NCI-H510A treated with DMSO at 0.1 percent for 48 hours (cell line): ENCODE measurements around the gene PPM1A.
A peak's percentile ranks its signal among the peaks of the same experiment; 100 is the strongest.

Source experiments
- DNase-seq: peaks from one replicate; lab custom pipeline; 2025; lab: John Stamatoyannopoulos, UW

The PPM1A gene

GRCh38 chr14:60323199-60323896 is 74.3 kb downstream of the PPM1A start:
- DNase-seq, result no peak

DNA sequence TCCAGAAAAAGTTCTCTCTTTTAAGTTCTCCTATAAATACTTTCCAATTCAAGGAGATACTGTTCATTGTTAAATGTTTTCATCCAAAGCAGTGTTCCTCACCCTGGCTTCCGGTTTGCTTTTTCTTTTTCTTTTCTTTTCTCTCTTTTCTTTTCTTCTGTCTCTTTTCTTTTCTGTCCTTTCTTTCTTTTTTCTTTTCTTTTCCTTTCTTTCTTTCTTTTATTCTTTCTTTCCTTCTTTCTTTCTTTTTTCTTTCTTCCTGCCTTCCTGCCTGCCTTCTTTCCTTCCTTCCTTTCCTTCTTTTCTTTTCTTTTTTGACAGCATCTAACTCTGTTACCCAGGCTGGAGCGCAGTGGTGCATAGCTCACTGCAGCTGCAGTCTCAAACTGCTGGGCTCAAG is 75.8 kb downstream of the PPM1A start:
- no peak for DNase-seq

- DNase-seq, result no peak
Observed at GRCh38 chr14:60326274-60326673, 77.3 kb downstream of the PPM1A start.

DNA sequence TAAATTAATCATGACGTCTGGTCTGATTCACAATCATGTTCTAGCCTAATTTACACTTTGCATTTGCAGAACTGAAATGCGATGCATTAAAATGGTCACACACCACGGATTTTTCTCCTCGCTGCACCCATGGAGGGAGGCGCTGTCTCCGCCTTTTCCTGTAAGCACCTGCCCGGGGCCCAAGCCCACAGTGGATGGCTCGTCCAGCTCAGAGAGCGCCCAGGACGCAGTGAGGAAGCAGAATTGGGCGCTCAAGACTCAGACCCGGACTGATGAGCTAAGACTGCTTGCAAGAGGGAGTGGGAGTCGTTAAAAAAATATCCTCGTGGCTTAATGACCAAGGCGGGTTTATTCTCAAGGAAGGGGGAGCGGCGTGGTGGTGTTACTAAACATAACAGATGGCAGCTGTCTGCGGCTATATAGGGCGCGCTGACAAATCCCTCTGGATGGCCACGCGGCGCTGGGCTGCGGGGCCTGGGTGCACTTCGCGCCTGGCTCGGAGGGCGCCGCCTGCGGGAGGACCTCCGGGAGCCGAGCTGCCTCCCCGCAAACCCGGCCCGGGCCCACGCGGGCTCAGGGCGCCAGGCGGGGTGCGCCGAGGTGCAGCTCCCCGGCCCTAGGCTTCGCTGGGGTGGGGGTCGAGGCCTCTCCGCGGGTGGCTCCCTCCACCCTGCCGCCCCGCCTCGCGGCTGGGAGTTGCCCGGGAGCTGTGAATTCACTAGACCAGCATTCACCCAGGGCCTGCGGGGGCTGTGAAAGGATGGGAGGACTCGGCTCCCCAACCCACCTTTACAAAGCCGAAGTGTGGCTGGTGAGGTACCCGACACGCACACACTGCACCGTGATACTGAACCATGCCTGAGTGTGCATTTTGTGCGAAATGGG is 78.7 kb downstream of the PPM1A start:
- peak; percentile 77 for DNase-seq

GRCh38 chr14:60328583-60328982 is 79.6 kb downstream of the PPM1A start:
- DNase-seq, result no peak

DNA sequence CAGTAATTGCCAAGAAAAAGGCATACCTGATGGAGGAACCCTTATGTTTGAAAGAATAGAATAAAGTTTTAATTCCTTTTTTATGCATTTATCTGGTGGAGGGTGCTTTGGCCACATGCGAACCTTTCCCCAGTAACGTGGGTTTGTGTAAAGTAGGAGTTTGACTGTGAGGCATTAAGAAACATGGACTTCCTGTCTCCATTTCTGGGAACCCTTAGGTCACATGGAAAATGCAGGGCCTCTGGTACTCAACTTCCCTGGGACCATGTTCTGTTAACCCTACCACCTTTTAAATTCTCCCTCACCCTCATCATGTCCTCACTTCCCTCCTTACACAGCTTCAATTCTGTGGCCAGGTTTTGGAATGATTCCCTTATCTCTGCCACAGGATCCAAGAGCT is 80.3 kb downstream of the PPM1A start:
- DNase-seq, result no peak

GRCh38 chr14:60331201-60332045 is 82.4 kb downstream of the PPM1A start:
- peak; percentile 86 for DNase-seq

DNA sequence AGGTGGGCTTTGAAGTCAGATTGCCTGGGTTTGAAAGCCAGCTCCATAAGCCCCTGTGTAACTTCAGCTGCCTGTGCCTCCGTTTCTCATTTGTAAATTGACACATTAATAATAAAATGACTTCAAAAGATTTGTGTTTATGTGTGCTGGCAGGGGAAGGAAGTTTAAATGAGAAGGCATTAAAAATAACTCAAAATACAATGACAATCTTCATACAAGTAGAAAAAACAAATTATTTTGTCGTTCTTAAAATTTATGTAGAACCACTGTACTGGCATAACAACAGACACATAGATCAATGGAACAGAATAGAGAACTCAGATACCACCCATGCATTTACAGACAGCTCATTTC is 83.0 kb downstream of the PPM1A start:
- no peak for DNase-seq

- no peak for DNase-seq
Observed at GRCh38 chr14:60332869-60333268, 83.8 kb downstream of the PPM1A start.

- DNase-seq, result no peak
Observed at GRCh38 chr14:60339571-60339970, 90.5 kb downstream of the PPM1A start.

- DNase-seq, result no peak
Observed at GRCh38 chr14:60343571-60344071, 94.6 kb downstream of the PPM1A start.

DNA sequence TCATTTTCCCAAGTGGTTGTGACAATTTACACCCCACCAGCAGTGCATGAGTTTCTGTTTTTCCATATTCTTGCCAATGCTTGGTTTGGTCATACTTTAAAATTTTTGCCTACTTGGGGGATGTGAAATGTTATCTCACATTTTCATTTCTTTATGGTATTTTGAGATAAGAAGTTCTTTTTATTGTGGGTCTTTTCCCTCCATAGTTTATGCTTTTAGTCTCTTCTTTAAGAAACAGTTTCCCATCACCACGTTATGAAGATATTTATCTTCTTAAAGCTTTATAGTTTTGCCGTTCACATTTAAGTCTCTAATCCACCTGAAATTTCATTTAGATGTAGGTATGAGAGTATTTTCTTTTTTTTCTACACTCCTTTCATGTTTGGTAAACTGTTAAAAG is 95.7 kb downstream of the PPM1A start:
- DNase-seq, result no peak

GRCh38 chr14:60346706-60347105 is 97.7 kb downstream of the PPM1A start:
- no peak for DNase-seq

DNA sequence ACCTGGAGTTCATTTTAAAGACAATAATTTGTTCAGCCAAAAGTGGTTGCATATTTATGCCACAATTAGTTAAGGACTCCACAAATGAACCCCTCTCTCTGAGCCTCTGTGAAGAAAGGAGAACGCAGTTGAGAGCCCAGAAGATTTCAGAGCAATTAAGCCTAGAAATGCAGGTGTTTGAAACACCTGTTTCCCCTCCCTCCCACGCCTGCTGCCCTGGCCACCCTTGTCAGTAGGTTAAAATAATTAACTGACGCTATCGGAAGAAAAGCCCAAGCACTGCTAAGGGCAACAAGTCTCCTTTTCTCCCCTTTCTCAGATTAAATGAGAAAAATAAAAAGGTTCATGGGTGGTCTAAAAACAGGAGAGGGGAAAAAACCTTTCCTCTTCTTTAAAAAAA is 99.2 kb downstream of the PPM1A start:
- peak; percentile 64 for DNase-seq
